Measurements from ENCODE around the gene CNFN.
A peak's percentile ranks its signal among the peaks of the same experiment; 100 is the strongest.

CNFN gene

DNA sequence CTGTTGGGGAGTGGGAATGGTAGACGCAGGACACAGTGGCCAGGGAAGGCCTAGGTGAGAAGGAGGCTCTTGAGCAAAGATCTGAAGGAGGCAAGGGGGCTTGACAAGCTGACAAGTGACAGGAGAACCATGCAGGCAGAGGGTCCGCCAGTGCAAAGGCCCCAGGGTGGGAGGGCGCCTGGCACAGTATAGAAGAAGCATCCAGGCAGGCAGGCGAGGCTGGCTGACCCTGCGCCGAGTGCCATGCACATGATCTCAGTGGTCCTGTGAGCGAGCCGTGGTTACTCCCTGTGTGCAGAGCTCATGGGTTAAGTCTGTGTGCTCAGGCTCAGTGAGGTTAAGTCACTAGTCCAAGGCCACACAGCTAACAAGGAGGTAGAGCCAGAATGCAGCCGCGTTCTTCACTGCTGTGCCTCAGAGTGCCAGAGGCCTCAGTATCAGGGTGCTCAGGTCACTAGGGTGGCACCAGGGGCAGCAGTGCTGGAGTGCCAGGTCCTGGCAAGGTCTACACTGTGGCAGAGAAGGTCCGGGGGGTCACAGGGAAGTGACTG is 15.2 kb downstream of the CNFN start:
- no peak overlapping the region for H3K9ac ChIP-seq (ENCODE audit: low read length)

GRCh38 chr19:42370626-42371175 is 19.4 kb downstream of the CNFN start:
- no peak for TF ChIP-seq EZH2 (IDR thresholded peaks at IDR 0.05; ENCODE audit: borderline replicate concordance, low read length)
- TF ChIP-seq, protein P1, sequence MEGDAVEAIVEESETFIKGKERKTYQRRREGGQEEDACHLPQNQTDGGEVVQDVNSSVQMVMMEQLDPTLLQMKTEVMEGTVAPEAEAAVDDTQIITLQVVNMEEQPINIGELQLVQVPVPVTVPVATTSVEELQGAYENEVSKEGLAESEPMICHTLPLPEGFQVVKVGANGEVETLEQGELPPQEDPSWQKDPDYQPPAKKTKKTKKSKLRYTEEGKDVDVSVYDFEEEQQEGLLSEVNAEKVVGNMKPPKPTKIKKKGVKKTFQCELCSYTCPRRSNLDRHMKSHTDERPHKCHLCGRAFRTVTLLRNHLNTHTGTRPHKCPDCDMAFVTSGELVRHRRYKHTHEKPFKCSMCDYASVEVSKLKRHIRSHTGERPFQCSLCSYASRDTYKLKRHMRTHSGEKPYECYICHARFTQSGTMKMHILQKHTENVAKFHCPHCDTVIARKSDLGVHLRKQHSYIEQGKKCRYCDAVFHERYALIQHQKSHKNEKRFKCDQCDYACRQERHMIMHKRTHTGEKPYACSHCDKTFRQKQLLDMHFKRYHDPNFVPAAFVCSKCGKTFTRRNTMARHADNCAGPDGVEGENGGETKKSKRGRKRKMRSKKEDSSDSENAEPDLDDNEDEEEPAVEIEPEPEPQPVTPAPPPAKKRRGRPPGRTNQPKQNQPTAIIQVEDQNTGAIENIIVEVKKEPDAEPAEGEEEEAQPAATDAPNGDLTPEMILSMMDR (IDR thresholded peaks at IDR 0.05; ENCODE audit: low read length), result no peak

More for the DNA sequence above, 15.2 kb downstream of the CNFN start:
- H3K4me2 ChIP-seq (ENCODE audit: low read length), result no peak overlapping the region
- no peak for TF ChIP-seq EZH2 (IDR thresholded peaks at IDR 0.05; ENCODE audit: borderline replicate concordance, low read length)
- TF ChIP-seq, protein P1 (IDR thresholded peaks at IDR 0.05; ENCODE audit: low read length), result no peak
- no peaks in the 10 kb centered on the region for H3K79me2 ChIP-seq (ENCODE audit: insufficient read depth, low read length)
- H4K20me1 ChIP-seq (ENCODE audit: insufficient read depth, low read length), result no peaks in the 10 kb centered on the region
- H3K9me3 ChIP-seq (ENCODE audit: low read length), result no peaks in the 10 kb centered on the region
- no peaks in the 10 kb centered on the region for H3F3A ChIP-seq (ENCODE audit: insufficient read depth, low read length)
- H3K27ac ChIP-seq (ENCODE audit: low read depth, low read length, poor library complexity, severe bottlenecking), result no peak overlapping the region
- H3K4me1 ChIP-seq (ENCODE audit: insufficient read depth, low read length, severe bottlenecking), result no peaks in the 10 kb centered on the region
- H3K9me2 ChIP-seq (ENCODE audit: low read depth, low read length), result no peaks in the 10 kb centered on the region
- no peak overlapping the region for H3K4me3 ChIP-seq (ENCODE audit: low read depth, low read length, poor library complexity, severe bottlenecking)
- H3K36me3 ChIP-seq (ENCODE audit: insufficient read depth, low read length), result no peaks in the 10 kb centered on the region; the same call in 1 of the 2 replicates
- no peak overlapping the region for H2AFZ ChIP-seq (ENCODE audit: low read length)
- peaks cover 13% of the 10 kb centered on the region; the same call in 1 of the 2 replicates for H3K27me3 ChIP-seq (ENCODE audit: insufficient read depth, low read length)

GRCh38 chr19:42370068-42370520 is 20.0 kb downstream of the CNFN start:
- Histone ChIP-seq H3K9me3 (ENCODE audit: low read length) (no peaks in the 10 kb centered on the region), H3K27me3 (ENCODE audit: insufficient read depth, low read length) (no peaks in the 10 kb centered on the region), H3F3A (ENCODE audit: insufficient read depth, low read length) (no peaks in the 10 kb centered on the region), H3K4me2 (ENCODE audit: low read length) (no peak overlapping the region), H3K4me3 (ENCODE audit: low read depth, low read length, poor library complexity, severe bottlenecking) (no peak overlapping the region), H4K20me1 (ENCODE audit: insufficient read depth, low read length) (no peaks in the 10 kb centered on the region), H3K27ac (ENCODE audit: low read depth, low read length, poor library complexity, severe bottlenecking) (no peak overlapping the region), H3K36me3 (ENCODE audit: insufficient read depth, low read length) (no peaks in the 10 kb centered on the region), H3K4me1 (ENCODE audit: insufficient read depth, low read length, severe bottlenecking) (peaks cover 4% of the 10 kb centered on the region), H3K79me2 (ENCODE audit: insufficient read depth, low read length) (no peaks in the 10 kb centered on the region), H2AFZ (ENCODE audit: low read length) (no peak overlapping the region), H3K9me2 (ENCODE audit: low read depth, low read length) (no peaks in the 10 kb centered on the region), H3K9ac (ENCODE audit: low read length) (no peak overlapping the region)
- TF ChIP-seq EZH2 (IDR thresholded peaks at IDR 0.05; ENCODE audit: borderline replicate concordance, low read length), result no peak
- TF ChIP-seq, protein P1 (IDR thresholded peaks at IDR 0.05; ENCODE audit: low read length), result peak; percentile 13; the same call in 1 of the 2 replicates

More at GRCh38 chr19:42370626-42371175, 19.4 kb downstream of the CNFN start:
- no peaks in the 10 kb centered on the region for H3K9me3 ChIP-seq (ENCODE audit: low read length)
- H3K27me3 ChIP-seq (ENCODE audit: insufficient read depth, low read length), result no peaks in the 10 kb centered on the region
- H3K4me2 ChIP-seq (ENCODE audit: low read length), result no peak overlapping the region
- no peak overlapping the region for H3K27ac ChIP-seq (ENCODE audit: low read depth, low read length, poor library complexity, severe bottlenecking)
- no peak overlapping the region for H3K4me3 ChIP-seq (ENCODE audit: low read depth, low read length, poor library complexity, severe bottlenecking)
- H3K9ac ChIP-seq (ENCODE audit: low read length), result no peak overlapping the region
- no peaks in the 10 kb centered on the region for H3K79me2 ChIP-seq (ENCODE audit: insufficient read depth, low read length)
- H3K9me2 ChIP-seq (ENCODE audit: low read depth, low read length), result no peaks in the 10 kb centered on the region
- H4K20me1 ChIP-seq (ENCODE audit: insufficient read depth, low read length), result no peaks in the 10 kb centered on the region
- no peaks in the 10 kb centered on the region for H3K4me1 ChIP-seq (ENCODE audit: insufficient read depth, low read length, severe bottlenecking)
- H3F3A ChIP-seq (ENCODE audit: insufficient read depth, low read length), result no peaks in the 10 kb centered on the region
- H2AFZ ChIP-seq (ENCODE audit: low read length), result no peak overlapping the region
- H3K36me3 ChIP-seq (ENCODE audit: insufficient read depth, low read length), result no peaks in the 10 kb centered on the region

All from OCI-LY1 (cell line).